ENCODE results near the gene RHOBTB1.

RHOBTB1 gene

GRCh38 chr10:60869652-60870415 is 74.2 kb downstream of the RHOBTB1 start:
- TF ChIP-seq TEAD4 (IDR thresholded peaks at IDR 0.05): no peak
- no peak for TF ChIP-seq USF1 (IDR thresholded peaks at IDR 0.05)
- no peak for TF ChIP-seq EGR1 (IDR thresholded peaks at IDR 0.05)
- TF ChIP-seq REST (IDR thresholded peaks at IDR 0.05; ENCODE audit: low read depth): no peak
- no peak for TF ChIP-seq NFIC (IDR thresholded peaks at IDR 0.05)
- TF ChIP-seq ZBTB7A (IDR thresholded peaks at IDR 0.05; ENCODE audit: low read depth): no peak
- TF ChIP-seq RAD21 (IDR thresholded peaks at IDR 0.05; ENCODE audit: low read depth): no peak
- no peak for TF ChIP-seq TAF1 (IDR thresholded peaks at IDR 0.05; ENCODE audit: low read depth)
- TF ChIP-seq EP300 (IDR thresholded peaks at IDR 0.05; ENCODE audit: borderline replicate concordance): no peak
- no peak for TF ChIP-seq CREB1 (IDR thresholded peaks at IDR 0.05; ENCODE audit: low read depth)
- no peak for TF ChIP-seq YY1 (IDR thresholded peaks at IDR 0.05; ENCODE audit: low read depth)
- no peak for TF ChIP-seq TCF12 (IDR thresholded peaks at IDR 0.05; ENCODE audit: low read depth)
- no peak for TF ChIP-seq MAX (IDR thresholded peaks at IDR 0.05)

- TF ChIP-seq EP300 (IDR thresholded peaks at IDR 0.05; ENCODE audit: borderline replicate concordance) (no peak), USF1 (IDR thresholded peaks at IDR 0.05) (no peak), ZBTB7A (IDR thresholded peaks at IDR 0.05; ENCODE audit: low read depth) (no peak), YY1 (IDR thresholded peaks at IDR 0.05; ENCODE audit: low read depth) (no peak), TAF1 (IDR thresholded peaks at IDR 0.05; ENCODE audit: low read depth) (no peak), MAX (IDR thresholded peaks at IDR 0.05) (no peak), RAD21 (IDR thresholded peaks at IDR 0.05; ENCODE audit: low read depth) (no peak), REST (IDR thresholded peaks at IDR 0.05; ENCODE audit: low read depth) (no peak), EGR1 (IDR thresholded peaks at IDR 0.05) (no peak), CEBPB (IDR thresholded peaks at IDR 0.05) (no peak)
Observed at GRCh38 chr10:60868946-60869345, 75.0 kb downstream of the RHOBTB1 start.

GRCh38 chr10:60865198-60865783 is 78.7 kb downstream of the RHOBTB1 start:
- TF ChIP-seq MAX (IDR thresholded peaks at IDR 0.05) (no peak), CREB1 (IDR thresholded peaks at IDR 0.05; ENCODE audit: low read depth) (no peak), RAD21 (IDR thresholded peaks at IDR 0.05; ENCODE audit: low read depth) (no peak), ZBTB7A (IDR thresholded peaks at IDR 0.05; ENCODE audit: low read depth) (no peak)

GRCh38 chr10:60863796-60864195 is 80.2 kb downstream of the RHOBTB1 start:
- TF ChIP-seq MAX (IDR thresholded peaks at IDR 0.05) (no peak), USF1 (IDR thresholded peaks at IDR 0.05) (no peak), CEBPB (IDR thresholded peaks at IDR 0.05) (no peak), FOXM1 (IDR thresholded peaks at IDR 0.05; ENCODE audit: borderline replicate concordance, low read depth) (no peak), RAD21 (IDR thresholded peaks at IDR 0.05; ENCODE audit: low read depth) (no peak), TCF12 (IDR thresholded peaks at IDR 0.05; ENCODE audit: low read depth) (no peak), EP300 (IDR thresholded peaks at IDR 0.05; ENCODE audit: borderline replicate concordance) (no peak), ZBTB7A (IDR thresholded peaks at IDR 0.05; ENCODE audit: low read depth) (no peak)

- TF ChIP-seq CEBPB (IDR thresholded peaks at IDR 0.05) (no peak), NFIC (IDR thresholded peaks at IDR 0.05) (no peak), TEAD4 (IDR thresholded peaks at IDR 0.05) (no peak), TCF12 (IDR thresholded peaks at IDR 0.05; ENCODE audit: low read depth) (no peak), MAX (IDR thresholded peaks at IDR 0.05) (no peak), ZBTB7A (IDR thresholded peaks at IDR 0.05; ENCODE audit: low read depth) (no peak), USF1 (IDR thresholded peaks at IDR 0.05) (no peak), REST (IDR thresholded peaks at IDR 0.05; ENCODE audit: low read depth) (no peak), EGR1 (IDR thresholded peaks at IDR 0.05) (no peak), CREB1 (IDR thresholded peaks at IDR 0.05; ENCODE audit: low read depth) (no peak), RAD21 (IDR thresholded peaks at IDR 0.05; ENCODE audit: low read depth) (no peak), FOXM1 (IDR thresholded peaks at IDR 0.05; ENCODE audit: borderline replicate concordance, low read depth) (no peak), EP300 (IDR thresholded peaks at IDR 0.05; ENCODE audit: borderline replicate concordance) (no peak), TAF1 (IDR thresholded peaks at IDR 0.05; ENCODE audit: low read depth) (no peak), YY1 (IDR thresholded peaks at IDR 0.05; ENCODE audit: low read depth) (no peak)
Observed at GRCh38 chr10:60862517-60862916, 81.5 kb downstream of the RHOBTB1 start.

Measured in Ishikawa (cell line).